GM21367 (cell line): Measurements from ENCODE around the gene SLIT3.

Experiments
- ATAC-seq: cut with Tn5 transposase; IDR thresholded peaks from one replicate; pipeline ENCODE4 v1.9.1; 2021; ENCODE audit not compliant: unreplicated experiment

SLIT3 gene

GRCh38 chr5:169299663-169300467 is 1.1 kb downstream of the SLIT3 start:
- no peak for ATAC-seq

- ATAC-seq = no peak
Observed at GRCh38 chr5:169299191-169299662, 1.7 kb downstream of the SLIT3 start.

GRCh38 chr5:169298193-169298592 is 2.7 kb downstream of the SLIT3 start:
- ATAC-seq = no peak

- ATAC-seq = no peak
Observed at GRCh38 chr5:169296419-169297143, 4.4 kb downstream of the SLIT3 start.

GRCh38 chr5:169295306-169295705 is 5.6 kb downstream of the SLIT3 start:
- no peak for ATAC-seq

GRCh38 chr5:169294621-169295020 is 6.3 kb downstream of the SLIT3 start:
- no peak for ATAC-seq

- ATAC-seq = no peak
Observed at GRCh38 chr5:169291877-169292276, 9.1 kb downstream of the SLIT3 start.

GRCh38 chr5:169290895-169291294 is 10.0 kb downstream of the SLIT3 start:
- no peak for ATAC-seq

GRCh38 chr5:169289520-169289919 is 11.4 kb downstream of the SLIT3 start:
- no peak for ATAC-seq

- no peak for ATAC-seq
Observed at GRCh38 chr5:169288066-169288930, 12.6 kb downstream of the SLIT3 start.

- no peak for ATAC-seq
Observed at GRCh38 chr5:169287529-169287928, 13.4 kb downstream of the SLIT3 start.

GRCh38 chr5:169286572-169287300 is 14.2 kb downstream of the SLIT3 start:
- no peak for ATAC-seq

GRCh38 chr5:169283887-169284286 is 17.1 kb downstream of the SLIT3 start:
- no peak for ATAC-seq

- no peak for ATAC-seq
Observed at GRCh38 chr5:169281625-169282024, 19.3 kb downstream of the SLIT3 start.

GRCh38 chr5:169280696-169281095 is 20.2 kb downstream of the SLIT3 start:
- ATAC-seq = no peak

GRCh38 chr5:169280286-169280685 is 20.7 kb downstream of the SLIT3 start:
- no peak for ATAC-seq

- ATAC-seq = no peak
Observed at GRCh38 chr5:169279125-169279524, 21.8 kb downstream of the SLIT3 start.

- no peak for ATAC-seq
Observed at GRCh38 chr5:169273881-169274280, 27.1 kb downstream of the SLIT3 start.

- no peak for ATAC-seq
Observed at GRCh38 chr5:169273451-169273850, 27.5 kb downstream of the SLIT3 start.

GRCh38 chr5:169272731-169273427 is 28.1 kb downstream of the SLIT3 start:
- no peak for ATAC-seq
